Spleen (tissue), 11 donors: ENCODE results near the gene YDJC. TPM values are rescaled to one million over a fixed set of nuclear protein-coding genes. Genes with fewer than 3 reads are reported as not detected.
A peak's percentile ranks its signal among the peaks of the same experiment; 100 is the strongest.
"Not testable (repeated sequence)": the region's sequence is repeated elsewhere in the genome, so short reads cannot be mapped to it uniquely, and the experiment has no call there.

Experiments used
- DNase-seq: peaks from one replicate; pipeline ENCODE4 v3.0.0-alpha.2; 2020
- H3K27ac ChIP-seq, 8 donors: fragments of 200-600 bp; sonication (generic) in 7 of 8; 1 replicate in 4 of 8; 2 replicates in 4 of 8; pipeline versions ENCODE4 v1.5.0 to v1.8.0; 2016 to 2021; ENCODE audit warnings: inconsistent platforms in 4 of 8, mild to moderate bottlenecking in 4 of 8, moderate library complexity in 1 of 8
- H3K27me3 ChIP-seq, 7 donors: fragments of 200-600 bp; sonication (generic) in 6 of 7; replicated peaks in 1 of 7; 1 replicate in 4 of 7; 2 replicates in 3 of 7; pipeline versions ENCODE4 v1.5.0 to v1.8.0; 2016 to 2021; ENCODE audit warnings: inconsistent platforms in 3 of 7, mild to moderate bottlenecking in 1 of 7
- H3K36me3 ChIP-seq, 6 donors: fragments of 200-600 bp; sonication (generic) in 5 of 6; 1 replicate in 4 of 6; 2 replicates in 2 of 6; pipeline versions ENCODE4 v1.5.0 to v1.8.0; 2016 to 2021; ENCODE audit warnings: inconsistent platforms in 2 of 6
- H3K4me1 ChIP-seq, 6 donors: fragments of 200-600 bp; sonication (generic) in 5 of 6; 1 replicate in 3 of 6; 2 replicates in 3 of 6; pipeline versions ENCODE4 v1.5.0 to v1.8.0; 2016 to 2021; ENCODE audit warnings: inconsistent platforms in 3 of 6
- H3K4me3 ChIP-seq, 8 donors: fragments of 200-600 bp; sonication (generic) in 7 of 8; 1 replicate in 4 of 8; 2 replicates in 4 of 8; pipeline versions ENCODE4 v1.5.0 to v1.8.0; 2016 to 2021; ENCODE audit warnings: inconsistent platforms in 4 of 8, mild to moderate bottlenecking in 4 of 8, moderate library complexity in 2 of 8
- H3K9me3 ChIP-seq, 8 donors: fragments of 200-600 bp; sonication (generic) in 7 of 8; 1 replicate in 4 of 8; 2 replicates in 4 of 8; pipeline versions ENCODE4 v1.5.0 to v1.8.0; 2016 to 2021; ENCODE audit warnings: inconsistent platforms in 4 of 8
- CTCF ChIP-seq, 11 experiments: fragments of 200-600 bp in 7 of 11; fragments of 450-650 bp in 4 of 11; sonication (generic) in 4 of 11; IDR thresholded peaks in 8 of 11; conservative IDR thresholded peaks in 3 of 11; 1 replicate in 7 of 11; 2 replicates in 4 of 11; pipeline versions ENCODE4 v1.4.0 to v1.8.0; 2016 to 2021; ENCODE audit warnings: antibody characterized with exemption in 11 of 11, inconsistent platforms in 4 of 11, mild to moderate bottlenecking in 1 of 11
- POLR2A ChIP-seq, 3 donors: fragments of 450-650 bp; IDR thresholded peaks; one replicate each; pipeline ENCODE4 v1.5.1; 2017; ENCODE audit warnings: antibody characterized with exemption in 3 of 3, mild to moderate bottlenecking in 1 of 3
- POLR2AphosphoS5 ChIP-seq, 3 donors: sonication (generic); formaldehyde crosslinking; IDR thresholded peaks; one replicate each; pipeline ENCODE4 v1.5.1; 2017; ENCODE audit warnings: antibody characterized with exemption in 3 of 3
- WGBS, 5 donors: extraction: QIAGEN DNeasy Blood & Tissue Kit in 3 of 5; methylation state at CpG; one replicate each; pipeline versions ENCODE4 v1.1.5 to v1.1.7; 2013 to 2018; 5-methylcytosine and 5-hydroxymethylcytosine counted together
- intact Hi-C: fragments of 100-400 bp; cut with DNase I; formaldehyde crosslinking; loops from one replicate; pipeline ENCODE4 v1.15.0; 2023; ENCODE audit warnings: low total_unique reads
- polyA plus RNA-seq, 3 donors: library from polyadenylated mRNA; stranded (reverse); fragments of 200-250 nt; gene quantifications; one replicate each; pipeline ENCODE4 v1.2.1, GENCODE V29; 2013
- total RNA-seq, 7 donors: library from RNA; depleted of rRNA in 3 of 7; stranded (reverse); fragments of >200 nt in 3 of 7; fragmentation: NEBNext Ultra II Directional in 4 of 7; extraction: Animal tissue kit (Norgen Biotek cat#: 25700) in 4 of 7; gene quantifications; one replicate each; pipeline versions ENCODE4 v1.1.0 to v1.2.1, GENCODE V29; 2016 to 2021
- donor health status: healthy with polysubstance abuse.
- donor health status: DM: no; HTN: no; CAD: no; lungs with moderate emphysema.
- donor health status: DM: no; HTN: no; CAD: no.
- donor health status: Bipolar disorder and iron deficiency.
- donor health status: healthy.
- donor health status: DM: no; HTN: no; CAD: no.
- donor health status: DM: yes; HTN: yes; CAD: no.

YDJC gene
- total and polyA plus RNA-seq, 10 donors: 19.0 to 54.3 (median 32.1) TPM

GRCh38 chr22:21613553-21614233 is 16.1 kb downstream of the YDJC start:
- Histone ChIP-seq H3K36me3 (peaks cover 0 to 91% (median 41%) of the 10 kb centered on the region in 6 donors), H3K4me3 (no peak overlapping the region), H3K4me1 (peaks cover 0 to 42% (median 24%) of the 10 kb centered on the region in 6 donors), H3K27me3 (no peaks in the 10 kb centered on the region), H3K9me3 (no peaks in the 10 kb centered on the region), H3K27ac (peak overlapping the region in 1 of 8 donors; percentile 14)
- TF ChIP-seq CTCF (IDR thresholded peaks at IDR 0.05 in 8 of 11, conservative IDR thresholded peaks at IDR 0.05 in 3 of 11): no peak
- TF ChIP-seq POLR2A (IDR thresholded peaks at IDR 0.05): no peak
- TF ChIP-seq POLR2AphosphoS5 (IDR thresholded peaks at IDR 0.05): no peak
- DNase-seq: no peak
- 73 to 97% (median 90%) methylated on average over 4 of the region's 4 CpGs for WGBS, 5 donors
- intact Hi-C loops: no loop called here

- no peak for TF ChIP-seq POLR2A (IDR thresholded peaks at IDR 0.05)
- TF ChIP-seq POLR2AphosphoS5 (IDR thresholded peaks at IDR 0.05): no peak
- TF ChIP-seq CTCF (IDR thresholded peaks at IDR 0.05 in 8 of 11, conservative IDR thresholded peaks at IDR 0.05 in 3 of 11): no peak
- Histone ChIP-seq H3K27me3 (no peaks in the 10 kb centered on the region), H3K9me3 (no peaks in the 10 kb centered on the region), H3K4me3 (no peak overlapping the region), H3K27ac (no peak overlapping the region), H3K36me3 (peaks cover 0 to 83% (median 38%) of the 10 kb centered on the region in 6 donors), H3K4me1 (peaks cover 0 to 50% (median 27%) of the 10 kb centered on the region in 6 donors)
- DNase-seq: no peak
- 86 to 94% (median 92%) methylated on average over 6 to 7 of the region's 7 CpGs for WGBS, 5 donors
- intact Hi-C loops: no loop called here
Observed at GRCh38 chr22:21612858-21613257, 17.0 kb downstream of the YDJC start.

- Histone ChIP-seq H3K36me3 (peaks cover 0 to 81% (median 38%) of the 10 kb centered on the region in 6 donors), H3K9me3 (no peaks in the 10 kb centered on the region), H3K27ac (no peak overlapping the region), H3K4me3 (no peak overlapping the region), H3K27me3 (no peaks in the 10 kb centered on the region), H3K4me1 (peaks cover 0 to 52% (median 22%) of the 10 kb centered on the region in 6 donors)
- intact Hi-C loops: no loop called here
- 89 to 93% (median 90%) methylated on average over 4 of the region's 4 CpGs for WGBS, 5 donors
- DNase-seq: no peak
- TF ChIP-seq CTCF (IDR thresholded peaks at IDR 0.05 in 8 of 11, conservative IDR thresholded peaks at IDR 0.05 in 3 of 11) (no peak), POLR2AphosphoS5 (IDR thresholded peaks at IDR 0.05) (peak in 1 of 3 donors; percentile 27)
Observed at GRCh38 chr22:21611210-21611977, 18.4 kb downstream of the YDJC start.

GRCh38 chr22:21609556-21610157 is 20.2 kb downstream of the YDJC start:
- H3K27ac ChIP-seq, intact Hi-C loops, H3K27me3 ChIP-seq, DNase-seq, H3K9me3 ChIP-seq, H3K4me3 ChIP-seq: not testable (repeated sequence)
- Histone ChIP-seq H3K36me3 (peaks cover 0 to 68% (median 33%) of the 10 kb centered on the region in 6 donors), H3K4me1 (peaks cover 0 to 59% (median 21%) of the 10 kb centered on the region in 6 donors)
- WGBS, 5 donors: 95 to 98% (median 96%) methylated on average over 11 of the region's 11 CpGs
